ENCODE data around the gene ARID1B. TPM values are rescaled to one million over a fixed set of nuclear protein-coding genes. Genes with fewer than 3 reads are reported as not detected.

ARID1B gene
- polyA plus RNA-seq, 1 experiment, result 19.2 TPM

- Histone ChIP-seq H3K27me3 (ENCODE audit: control insufficient read depth, insufficient read depth, low read length) (no peaks in the 10 kb centered on the region), H3K9me3 (ENCODE audit: control insufficient read depth, insufficient read depth, low read length) (no peaks in the 10 kb centered on the region), H3K27ac (ENCODE audit: low read depth, low read length) (peak overlapping the region; percentile 78), H3K4me3 (ENCODE audit: low read depth, low read length) (peak overlapping the region; percentile 89)
- ChIA-PET POLR2A (interaction anchor here (0.6 to 2.0 kb wide), 3 partner anchors 92 to 291 kb away, joined by 3 to 9 read pairs (median 5); no protein-coding TSS in a partner anchor), CTCF (no interaction called here)
- TF ChIP-seq CTCF (IDR thresholded peaks at IDR 0.05; ENCODE audit: low read depth, low read length), result no peak
- no peak for DNase-seq (ENCODE audit: low read depth, low spot score)
Measured at GRCh38 chr6:156777577-156778453, 637 bp downstream of the ARID1B start.

GRCh38 chr6:156778454-156779205, 1.5 kb downstream of the ARID1B start:
- Histone ChIP-seq H3K9me3 (ENCODE audit: control insufficient read depth, insufficient read depth, low read length) (no peaks in the 10 kb centered on the region), H3K27me3 (ENCODE audit: control insufficient read depth, insufficient read depth, low read length) (no peaks in the 10 kb centered on the region), H3K27ac (ENCODE audit: low read depth, low read length) (peak overlapping the region; percentile 47), H3K4me3 (ENCODE audit: low read depth, low read length) (peak overlapping the region; percentile 89)
- no peak for TF ChIP-seq CTCF (IDR thresholded peaks at IDR 0.05; ENCODE audit: low read depth, low read length)
- CTCF ChIA-PET, result interaction anchor here (0.6 to 0.7 kb wide), 2 partner anchors 188 to 190 kb away, joined by 3 read pairs; no protein-coding TSS in a partner anchor
- POLR2A ChIA-PET, result interaction anchor here (0.6 to 2.0 kb wide), 3 partner anchors 92 to 290 kb away, joined by 3 to 9 read pairs (median 5); no protein-coding TSS in a partner anchor
- DNase-seq (ENCODE audit: low read depth, low spot score), result no peak

GRCh38 chr6:156779206-156780094, 2.3 kb downstream of the ARID1B start:
- no peaks in the 10 kb centered on the region for H3K27me3 ChIP-seq (ENCODE audit: control insufficient read depth, insufficient read depth, low read length)
- peak overlapping the region; percentile 39 for H3K27ac ChIP-seq (ENCODE audit: low read depth, low read length)
- DNase-seq (ENCODE audit: low read depth, low spot score), result no peak
- CTCF ChIA-PET, result interaction anchor here (0.6 to 1.1 kb wide), 4 partner anchors 131 to 266 kb away, joined by 3 read pairs; no protein-coding TSS in a partner anchor
- peak overlapping the region; percentile 89 for H3K4me3 ChIP-seq (ENCODE audit: low read depth, low read length)
- no peak for TF ChIP-seq CTCF (IDR thresholded peaks at IDR 0.05; ENCODE audit: low read depth, low read length)
- H3K9me3 ChIP-seq (ENCODE audit: control insufficient read depth, insufficient read depth, low read length), result no peaks in the 10 kb centered on the region
- POLR2A ChIA-PET, result interaction anchor here (0.6 to 1.1 kb wide), 2 partner anchors 49 to 216 kb away, joined by 6 to 7 read pairs; no protein-coding TSS in a partner anchor

- Histone ChIP-seq H3K27ac (ENCODE audit: low read depth, low read length) (peak overlapping the region; percentile 39), H3K4me3 (ENCODE audit: low read depth, low read length) (peak overlapping the region; percentile 89), H3K9me3 (ENCODE audit: control insufficient read depth, insufficient read depth, low read length) (no peaks in the 10 kb centered on the region), H3K27me3 (ENCODE audit: control insufficient read depth, insufficient read depth, low read length) (no peaks in the 10 kb centered on the region)
- TF ChIP-seq CTCF (IDR thresholded peaks at IDR 0.05; ENCODE audit: low read depth, low read length), result no peak
- DNase-seq (ENCODE audit: low read depth, low spot score), result peak; percentile 81
- ChIA-PET CTCF (interaction anchor here (0.6 to 1.1 kb wide), 4 partner anchors 131 to 266 kb away, joined by 3 to 4 read pairs (median 3); no protein-coding TSS in a partner anchor), POLR2A (interaction anchor here (0.5 to 1.1 kb wide), 4 partner anchors 48 to 408 kb away, joined by 3 to 7 read pairs (median 6); no protein-coding TSS in a partner anchor)
Measured at GRCh38 chr6:156780102-156780641, 3.0 kb downstream of the ARID1B start.

Measured in AG04450 (cell line).